HG02642 (cell line): ENCODE results near the gene ITGA11.

Experiments used
- ATAC-seq: cut with Tn5 transposase; IDR thresholded peaks from one replicate; pipeline ENCODE4 v1.9.1; 2021; ENCODE audit warnings: mild to moderate bottlenecking; ENCODE audit not compliant: unreplicated experiment, poor library complexity

Gene ITGA11, protein sequence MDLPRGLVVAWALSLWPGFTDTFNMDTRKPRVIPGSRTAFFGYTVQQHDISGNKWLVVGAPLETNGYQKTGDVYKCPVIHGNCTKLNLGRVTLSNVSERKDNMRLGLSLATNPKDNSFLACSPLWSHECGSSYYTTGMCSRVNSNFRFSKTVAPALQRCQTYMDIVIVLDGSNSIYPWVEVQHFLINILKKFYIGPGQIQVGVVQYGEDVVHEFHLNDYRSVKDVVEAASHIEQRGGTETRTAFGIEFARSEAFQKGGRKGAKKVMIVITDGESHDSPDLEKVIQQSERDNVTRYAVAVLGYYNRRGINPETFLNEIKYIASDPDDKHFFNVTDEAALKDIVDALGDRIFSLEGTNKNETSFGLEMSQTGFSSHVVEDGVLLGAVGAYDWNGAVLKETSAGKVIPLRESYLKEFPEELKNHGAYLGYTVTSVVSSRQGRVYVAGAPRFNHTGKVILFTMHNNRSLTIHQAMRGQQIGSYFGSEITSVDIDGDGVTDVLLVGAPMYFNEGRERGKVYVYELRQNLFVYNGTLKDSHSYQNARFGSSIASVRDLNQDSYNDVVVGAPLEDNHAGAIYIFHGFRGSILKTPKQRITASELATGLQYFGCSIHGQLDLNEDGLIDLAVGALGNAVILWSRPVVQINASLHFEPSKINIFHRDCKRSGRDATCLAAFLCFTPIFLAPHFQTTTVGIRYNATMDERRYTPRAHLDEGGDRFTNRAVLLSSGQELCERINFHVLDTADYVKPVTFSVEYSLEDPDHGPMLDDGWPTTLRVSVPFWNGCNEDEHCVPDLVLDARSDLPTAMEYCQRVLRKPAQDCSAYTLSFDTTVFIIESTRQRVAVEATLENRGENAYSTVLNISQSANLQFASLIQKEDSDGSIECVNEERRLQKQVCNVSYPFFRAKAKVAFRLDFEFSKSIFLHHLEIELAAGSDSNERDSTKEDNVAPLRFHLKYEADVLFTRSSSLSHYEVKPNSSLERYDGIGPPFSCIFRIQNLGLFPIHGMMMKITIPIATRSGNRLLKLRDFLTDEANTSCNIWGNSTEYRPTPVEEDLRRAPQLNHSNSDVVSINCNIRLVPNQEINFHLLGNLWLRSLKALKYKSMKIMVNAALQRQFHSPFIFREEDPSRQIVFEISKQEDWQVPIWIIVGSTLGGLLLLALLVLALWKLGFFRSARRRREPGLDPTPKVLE

GRCh38 chr15:68431792-68432401 is at the start of gene ITGA11:
TSS of gene ITGA11 (minus strand) at chr15:68432163. CDS start at chr15:68432066, 97 bp downstream.
- ATAC-seq, result no peak

DNA sequence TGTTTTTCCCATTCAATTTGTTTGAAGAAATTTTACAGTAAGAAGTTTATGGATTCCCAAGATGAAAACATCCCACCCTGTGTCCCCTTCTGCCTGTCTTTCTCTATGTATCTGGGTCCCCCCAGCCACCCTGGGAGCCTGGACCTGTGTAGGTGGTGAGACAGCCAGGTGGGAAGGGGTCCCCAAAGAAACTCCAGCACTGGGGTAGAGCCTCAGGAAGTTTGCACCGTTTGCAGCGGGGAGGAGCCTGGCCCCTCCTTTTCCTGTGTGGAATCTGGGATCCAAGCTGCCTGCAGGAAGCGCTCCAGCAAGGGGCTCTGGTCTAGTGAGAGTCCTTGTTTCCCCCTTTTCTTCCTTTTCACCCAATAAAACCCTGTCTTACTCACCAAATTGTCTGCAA is 49.4 kb upstream of the ITGA11 start:
- ATAC-seq, result no peak

DNA sequence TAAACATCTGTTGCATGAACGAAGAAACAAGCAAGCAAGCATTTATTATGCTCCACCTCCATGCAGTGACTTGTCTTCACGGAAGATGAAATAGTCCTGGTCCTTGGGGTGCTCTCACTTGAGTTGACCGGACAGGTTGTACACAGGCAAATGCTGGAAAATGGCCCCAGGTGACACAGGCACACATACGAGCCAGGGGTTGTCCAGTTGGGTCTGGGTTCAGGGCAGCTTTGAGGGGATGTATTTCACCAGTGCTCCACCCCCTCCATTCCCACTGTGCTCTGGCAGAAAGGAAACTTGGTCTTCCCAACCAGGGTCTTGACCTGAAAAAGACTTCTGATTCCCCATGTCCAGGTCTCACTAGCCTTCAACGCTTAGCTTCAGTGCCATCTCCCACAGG is 48.3 kb upstream of the ITGA11 start:
- no peak for ATAC-seq

DNA sequence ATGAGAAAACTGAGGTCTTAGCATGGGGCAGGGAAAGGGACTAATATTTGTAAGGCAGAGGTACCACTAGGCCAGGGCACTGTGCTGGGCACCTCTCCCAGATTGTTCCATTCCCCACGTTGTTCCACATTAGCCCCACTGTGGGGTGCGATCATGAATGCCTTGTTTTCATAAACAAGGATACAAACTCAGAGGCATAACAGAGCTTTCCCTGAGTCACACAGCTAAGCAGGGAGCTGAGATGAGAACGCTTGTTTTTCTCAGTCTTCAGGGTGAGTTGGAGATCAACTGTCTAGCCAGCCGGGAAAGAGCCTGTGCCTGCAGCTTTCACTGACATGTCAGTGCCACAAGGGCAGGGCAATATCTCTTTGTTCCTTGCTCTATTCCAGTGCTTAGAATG is 47.9 kb upstream of the ITGA11 start:
- no peak for ATAC-seq

- no peak for ATAC-seq
These were observed 47.4 kb upstream of the ITGA11 start for GRCh38 chr15:68479406-68479805.

DNA sequence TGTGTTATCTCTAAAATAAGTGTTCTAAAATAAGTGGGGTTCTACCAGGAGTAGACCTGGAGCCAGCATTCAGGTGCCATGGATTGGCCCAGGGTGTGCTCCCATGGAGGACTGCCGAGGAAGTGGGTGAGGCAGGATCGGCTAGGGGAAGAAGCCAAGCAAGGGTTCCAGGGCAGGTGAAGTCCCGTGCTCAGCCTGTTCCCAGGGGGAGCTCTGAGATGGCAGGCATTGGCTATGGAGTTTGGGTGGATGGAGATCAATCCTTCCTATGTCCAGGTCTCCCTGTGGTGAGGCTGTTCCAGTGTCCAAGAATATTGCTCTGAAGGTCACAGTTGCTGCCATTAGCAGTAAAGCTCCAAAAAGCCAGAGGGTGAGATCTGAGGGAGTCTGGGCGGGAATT is 46.9 kb upstream of the ITGA11 start:
- ATAC-seq, result no peak

DNA sequence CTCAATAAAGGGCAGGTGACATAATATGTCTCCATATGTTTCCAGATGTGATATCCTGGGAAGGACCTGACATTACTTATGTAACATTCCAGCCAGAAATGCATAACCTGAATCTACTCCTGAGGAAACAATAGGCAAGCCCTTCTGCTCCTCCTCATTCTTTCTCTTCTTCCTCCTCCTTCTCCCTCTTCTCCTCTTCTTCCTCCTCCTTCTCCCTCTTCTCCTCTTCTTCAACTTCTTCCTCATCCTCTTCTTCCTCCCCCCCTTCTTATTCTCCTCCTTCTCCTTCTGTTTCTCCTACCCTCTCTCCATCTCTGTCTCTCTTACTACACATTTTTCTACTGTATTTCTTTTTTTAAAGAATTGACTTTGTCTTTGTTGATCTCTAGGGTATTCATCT is 43.5 kb upstream of the ITGA11 start:
- no peak for ATAC-seq

GRCh38 chr15:68471541-68471940 is 39.6 kb upstream of the ITGA11 start:
- no peak for ATAC-seq

GRCh38 chr15:68470976-68471375 is 39.0 kb upstream of the ITGA11 start:
- no peak for ATAC-seq

DNA sequence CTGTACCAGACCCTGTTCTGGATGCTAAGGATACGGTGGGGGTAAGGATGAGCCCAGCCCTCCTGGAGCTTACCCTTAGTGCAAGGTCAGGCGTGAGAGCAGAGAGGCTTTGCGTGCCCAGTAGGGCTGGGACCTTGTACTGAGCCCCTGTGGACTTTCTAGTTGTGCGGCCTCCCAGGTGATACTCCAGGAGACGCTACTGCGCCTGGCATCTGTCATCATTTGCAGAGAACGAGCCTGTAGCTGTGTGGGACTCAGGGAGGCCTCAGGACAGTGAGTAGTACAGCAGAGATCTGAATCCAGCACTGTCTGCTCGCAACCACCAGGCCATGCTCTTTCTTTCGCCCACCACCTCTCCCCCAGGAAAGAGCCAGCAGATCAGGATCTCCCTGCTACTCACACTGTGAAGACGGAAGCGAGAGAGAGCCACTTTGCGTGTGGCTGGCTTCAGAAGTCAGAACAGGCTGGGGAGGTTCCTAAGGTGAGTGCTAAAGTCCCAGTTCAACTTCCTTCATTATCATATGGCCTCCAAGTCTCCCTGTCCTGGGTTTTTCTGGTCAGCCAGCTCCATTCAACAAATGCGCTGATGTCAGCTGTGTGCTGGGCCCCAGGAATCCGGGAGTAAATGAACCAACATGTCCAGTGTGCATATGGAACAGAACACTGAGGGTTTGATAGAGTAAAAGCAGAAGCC is 38.2 kb upstream of the ITGA11 start:
- ATAC-seq, result no peak

- ATAC-seq, result no peak
These were observed 37.4 kb upstream of the ITGA11 start for GRCh38 chr15:68469162-68470048.

- no peak for ATAC-seq
These were observed 34.9 kb upstream of the ITGA11 start for GRCh38 chr15:68466876-68467275.

- ATAC-seq, result no peak
These were observed 34.0 kb upstream of the ITGA11 start for GRCh38 chr15:68465861-68466560.

DNA sequence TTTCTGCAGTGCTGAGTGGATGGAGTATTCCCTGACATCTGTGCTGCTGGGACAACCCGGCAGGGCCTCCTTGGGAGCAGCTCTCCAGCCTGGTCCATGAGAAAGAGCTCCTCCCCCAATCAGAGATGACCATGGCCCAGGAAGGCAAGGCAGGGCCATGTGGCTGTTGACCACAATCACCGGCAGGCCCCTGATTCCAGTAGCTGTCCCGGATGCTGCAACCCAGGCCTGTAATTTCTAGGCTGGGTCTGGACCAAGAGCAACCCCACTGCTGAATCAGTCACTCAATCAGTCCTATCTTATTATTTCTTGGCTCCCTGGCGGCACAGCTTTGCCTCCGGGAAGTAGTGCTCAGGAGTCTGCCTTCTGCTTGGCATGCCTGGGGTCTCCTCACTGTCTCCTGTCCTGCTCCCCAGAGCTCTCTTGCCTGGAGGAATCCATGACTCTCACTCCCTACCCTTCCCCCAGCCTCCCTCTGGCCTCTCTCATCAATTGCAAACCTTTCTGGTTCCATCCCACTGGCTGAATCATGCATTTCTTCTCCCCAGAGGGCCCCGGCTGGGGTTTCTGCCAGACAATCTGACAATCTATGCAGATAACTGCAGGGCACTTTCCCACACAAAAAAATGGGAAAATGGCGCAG is 32.6 kb upstream of the ITGA11 start:
- no peak for ATAC-seq

GRCh38 chr15:68463996-68464395 is 32.0 kb upstream of the ITGA11 start:
- no peak for ATAC-seq

- no peak for ATAC-seq
These were observed 31.5 kb upstream of the ITGA11 start for GRCh38 chr15:68463444-68463843.

DNA sequence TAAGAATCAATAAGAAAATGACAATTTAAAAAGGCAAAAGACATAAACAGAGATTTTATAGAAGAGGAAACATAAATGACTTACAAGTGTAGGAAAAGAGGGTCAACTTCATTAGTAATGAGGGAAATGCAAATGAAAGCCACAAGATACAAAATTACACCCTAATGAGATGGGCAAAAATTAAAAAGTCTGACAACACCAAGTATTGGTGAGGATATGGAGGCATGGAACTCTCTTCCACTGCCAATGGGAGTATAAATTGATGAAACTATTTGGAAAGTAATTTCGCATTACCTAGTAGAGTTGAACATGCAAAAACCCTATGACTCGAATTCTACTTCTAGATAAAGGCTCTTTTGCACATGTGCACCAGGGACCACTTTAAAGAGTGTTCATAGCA is 28.2 kb upstream of the ITGA11 start:
- no peak for ATAC-seq

DNA sequence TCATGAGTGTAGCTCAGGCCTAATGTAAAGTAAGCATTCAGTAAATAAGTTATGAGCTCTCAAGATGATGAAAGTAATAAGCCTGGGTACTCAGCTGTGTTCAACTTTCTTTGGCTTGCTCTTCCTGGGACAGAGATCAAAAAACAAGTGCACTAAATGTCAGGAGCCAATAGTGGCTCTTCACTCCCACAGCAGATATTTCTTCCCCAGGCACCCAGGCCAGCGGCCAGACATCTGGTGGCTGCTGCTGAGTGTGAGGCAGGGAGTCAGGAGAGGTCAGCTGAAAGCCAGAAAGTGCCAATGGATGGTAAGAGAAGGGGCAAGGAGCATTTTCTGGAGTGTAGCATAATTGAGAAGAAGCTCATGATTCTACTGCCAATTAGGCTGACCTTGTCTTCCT is 18.2 kb upstream of the ITGA11 start:
- no peak for ATAC-seq
